HG02938 (cell line): ENCODE data around the gene FGGY.
"Not testable (repeated sequence)": the region's sequence is repeated elsewhere in the genome, so short reads cannot be mapped to it uniquely, and the experiment has no call there.

ENCODE experiments used
- ATAC-seq: cut with Tn5 transposase; IDR thresholded peaks from one replicate; pipeline ENCODE4 v1.9.1; 2021; ENCODE audit warnings: mild to moderate bottlenecking, moderate library complexity; ENCODE audit not compliant: unreplicated experiment

Gene FGGY

DNA sequence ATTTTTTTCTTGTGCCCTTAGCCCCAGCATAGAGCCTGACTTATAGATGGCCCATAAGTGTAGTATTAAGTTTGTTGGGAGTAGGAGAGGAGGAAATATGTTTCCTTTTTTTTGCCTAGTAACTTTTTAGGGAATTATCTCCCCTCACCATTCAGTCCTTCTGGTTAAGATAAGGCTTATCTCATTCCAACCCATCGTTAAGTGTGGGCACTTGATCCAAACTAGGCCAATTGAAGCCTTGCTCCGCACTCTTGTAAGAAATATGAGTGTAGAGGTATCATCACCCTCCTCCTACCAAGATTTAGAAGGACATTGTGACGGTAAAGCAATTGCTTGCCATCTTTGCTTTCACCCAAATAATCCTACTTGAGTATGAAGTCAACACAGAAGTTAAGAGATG is 8.8 kb upstream of the FGGY start:
- ATAC-seq, result no peak

DNA sequence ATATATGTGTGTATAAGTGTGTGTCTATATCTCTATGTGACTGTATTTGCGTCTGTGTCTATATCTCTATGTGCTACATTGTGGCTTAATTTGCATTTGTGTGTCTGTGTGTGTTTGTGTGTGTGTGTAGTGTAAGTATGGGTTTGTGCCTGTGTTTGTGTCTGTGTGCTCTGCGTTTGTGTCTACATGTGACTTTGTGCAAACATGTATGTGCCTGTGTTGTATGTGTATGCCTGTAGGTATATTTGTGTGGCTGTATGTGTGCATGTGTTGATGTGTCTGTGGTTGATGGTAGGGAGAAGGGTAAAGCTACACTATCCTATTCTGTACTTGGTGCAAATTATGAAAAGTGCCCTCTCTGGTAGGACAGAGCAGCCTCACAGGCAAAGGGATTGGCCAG is 7.3 kb upstream of the FGGY start:
- ATAC-seq, result no peak

DNA sequence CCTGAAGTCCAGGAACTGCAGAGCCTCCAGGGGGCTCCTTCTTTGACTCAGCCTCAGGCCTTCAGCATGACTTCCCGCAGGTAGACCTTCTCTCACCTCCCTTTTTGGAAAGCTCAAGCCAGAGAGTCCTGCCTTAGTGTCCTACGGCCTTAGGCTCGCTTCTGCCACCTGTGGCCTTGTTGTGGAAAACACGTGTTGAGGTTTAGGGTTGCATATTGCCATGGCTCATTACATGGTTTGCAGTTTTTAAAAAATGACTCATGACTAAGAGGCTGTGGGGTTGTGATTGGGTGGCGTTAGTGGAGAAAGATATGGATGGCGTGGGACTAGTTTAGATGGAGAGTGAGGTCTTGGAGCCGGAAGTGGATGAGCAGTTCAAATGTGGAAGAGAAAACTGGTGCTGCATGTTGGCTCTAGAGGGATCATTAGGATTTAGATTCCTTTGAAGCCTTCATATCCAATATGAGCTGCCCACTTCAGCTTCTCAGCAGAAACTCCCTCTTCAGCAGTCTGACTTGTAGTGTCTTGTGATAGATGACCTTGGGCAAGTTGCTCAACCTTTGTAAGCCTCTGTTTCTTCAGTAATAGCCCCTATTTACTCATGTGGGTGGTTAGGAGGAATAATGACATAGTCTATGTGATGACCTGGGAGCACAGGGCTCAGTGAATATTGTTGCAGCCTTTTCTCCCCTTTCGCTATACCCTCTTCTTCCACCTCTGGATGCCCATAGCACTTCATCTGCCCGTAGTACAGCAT is 6.5 kb upstream of the FGGY start:
- peak; percentile 78 for ATAC-seq

DNA sequence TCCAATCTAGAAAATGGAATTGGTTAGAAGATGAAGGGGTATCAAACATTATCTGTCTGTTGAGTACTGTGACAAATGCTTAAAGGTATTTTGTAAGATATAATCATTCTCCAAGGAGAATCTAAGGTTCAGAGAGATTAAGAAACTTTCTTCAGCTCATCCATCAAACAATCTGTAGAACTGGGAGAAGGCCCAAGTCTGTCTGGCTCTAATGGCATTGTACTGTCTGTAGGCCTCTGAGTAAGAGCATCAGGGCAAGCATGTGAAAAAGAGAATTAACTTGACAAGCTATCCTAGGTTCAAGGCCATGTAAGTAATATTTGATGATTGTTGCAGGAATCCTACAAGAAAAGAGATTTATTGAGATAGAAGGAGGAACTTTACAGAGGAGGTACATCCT is 5.3 kb upstream of the FGGY start:
- ATAC-seq, result no peak

DNA sequence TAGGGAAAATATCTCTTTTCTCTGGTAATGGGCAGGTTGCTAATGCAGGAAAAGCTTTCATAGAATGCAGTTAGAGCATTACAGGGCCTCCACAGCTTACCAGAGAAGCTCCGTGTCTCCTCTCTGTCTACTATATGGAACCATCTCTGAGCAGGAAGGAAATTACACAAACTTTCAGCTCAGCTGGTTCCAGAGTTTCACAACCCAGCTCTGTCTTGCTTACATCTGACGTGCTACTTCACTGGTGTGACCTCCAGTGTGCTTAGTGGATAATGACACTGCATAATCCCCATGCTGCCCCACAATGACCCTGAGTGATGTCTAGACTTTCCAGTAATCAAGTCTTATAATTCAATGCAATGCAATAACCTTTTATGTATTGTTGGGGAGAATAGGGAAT is 4.3 kb upstream of the FGGY start:
- no peak for ATAC-seq

GRCh38 chr1:59293206-59293605 is 3.7 kb upstream of the FGGY start:
- ATAC-seq, result no peak

GRCh38 chr1:59293849-59294248 is 3.0 kb upstream of the FGGY start:
- no peak for ATAC-seq

GRCh38 chr1:59294423-59294822 is 2.5 kb upstream of the FGGY start:
- no peak for ATAC-seq

DNA sequence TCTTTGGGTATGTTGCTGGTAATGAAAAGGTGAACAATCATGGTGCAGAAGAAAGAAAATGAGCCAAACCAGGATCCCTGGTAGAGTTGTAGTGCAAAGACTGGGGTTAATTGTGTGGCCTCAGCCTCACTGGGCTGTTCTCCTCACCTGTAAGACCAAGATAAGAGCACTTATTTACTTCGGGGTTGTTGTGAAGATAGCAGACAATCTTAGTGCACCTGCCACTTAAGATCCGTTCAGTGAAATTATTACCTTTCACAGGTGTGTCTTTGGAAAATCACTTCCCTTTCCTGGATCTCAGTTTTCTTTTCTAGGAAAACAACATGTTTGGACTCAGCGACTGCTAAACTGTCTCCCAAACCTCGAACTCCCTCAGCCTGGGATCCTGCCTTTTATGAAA is 1.3 kb upstream of the FGGY start:
- ATAC-seq, result no peak

- ATAC-seq, result no peak
These were observed 1.2 kb downstream of the FGGY start for GRCh38 chr1:59298026-59298583.

DNA sequence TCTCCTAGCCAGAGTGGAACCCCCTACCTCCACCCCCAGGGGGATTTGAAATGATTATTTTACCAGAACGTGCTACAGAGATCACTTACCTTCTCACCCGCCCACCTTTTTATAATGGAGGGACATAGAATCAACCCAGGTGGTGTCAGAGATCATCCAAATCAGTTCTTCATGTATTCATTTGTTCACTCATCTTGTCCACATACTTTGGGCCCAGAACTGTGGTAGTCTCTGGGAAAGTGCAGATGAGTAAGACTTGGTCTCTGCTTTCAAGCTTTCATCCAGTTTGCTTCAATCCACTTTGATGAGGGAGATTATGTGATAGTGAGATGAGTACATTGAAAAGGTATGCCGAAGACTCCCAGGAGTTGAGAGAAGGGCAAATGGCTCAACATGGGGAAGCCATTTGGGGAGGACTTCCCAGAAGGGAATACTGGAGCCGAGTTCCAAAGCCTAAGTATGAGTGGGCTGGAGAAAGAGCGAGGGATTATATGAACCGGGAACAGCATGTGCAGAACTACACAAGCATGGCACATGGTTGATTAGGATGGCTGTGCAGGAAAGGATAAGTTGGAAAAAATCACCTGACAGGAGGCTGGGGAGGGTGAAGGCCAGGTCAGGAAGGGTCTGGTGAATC is 1.9 kb downstream of the FGGY start:
- ATAC-seq, result no peak

- ATAC-seq, result not testable (repeated sequence)
These were observed 2.8 kb downstream of the FGGY start for GRCh38 chr1:59299670-59300069.

- ATAC-seq, result no peak
These were observed 5.4 kb downstream of the FGGY start for GRCh38 chr1:59302297-59302696.

DNA sequence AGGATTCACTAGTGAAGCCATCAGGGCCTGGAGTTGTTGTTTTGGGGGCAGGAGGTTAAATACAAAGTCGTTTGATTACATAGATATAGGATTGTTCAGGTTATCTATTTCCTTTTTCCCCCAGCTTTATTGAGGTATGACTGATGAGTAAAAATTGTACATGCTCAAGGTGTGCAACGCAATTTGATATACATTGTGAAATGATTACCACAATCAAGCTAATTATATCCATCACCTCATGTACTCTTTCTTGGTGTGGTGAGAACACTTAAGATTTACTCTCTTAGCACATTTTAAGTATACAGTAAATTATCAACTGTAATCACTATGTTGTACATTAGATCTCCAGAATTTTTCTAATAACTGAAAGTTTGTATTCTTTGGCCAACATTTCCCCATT is 6.0 kb downstream of the FGGY start:
- no peak for ATAC-seq

- no peak for ATAC-seq
These were observed 8.3 kb downstream of the FGGY start for GRCh38 chr1:59305188-59305587.

- no peak for ATAC-seq
These were observed 10.7 kb downstream of the FGGY start for GRCh38 chr1:59307591-59307990.

- ATAC-seq, result no peak
These were observed 11.9 kb downstream of the FGGY start for GRCh38 chr1:59308839-59309238.

GRCh38 chr1:59309392-59309791 is 12.5 kb downstream of the FGGY start:
- ATAC-seq, result no peak

GRCh38 chr1:59309795-59310548 is 13.1 kb downstream of the FGGY start:
- ATAC-seq, result no peak

DNA sequence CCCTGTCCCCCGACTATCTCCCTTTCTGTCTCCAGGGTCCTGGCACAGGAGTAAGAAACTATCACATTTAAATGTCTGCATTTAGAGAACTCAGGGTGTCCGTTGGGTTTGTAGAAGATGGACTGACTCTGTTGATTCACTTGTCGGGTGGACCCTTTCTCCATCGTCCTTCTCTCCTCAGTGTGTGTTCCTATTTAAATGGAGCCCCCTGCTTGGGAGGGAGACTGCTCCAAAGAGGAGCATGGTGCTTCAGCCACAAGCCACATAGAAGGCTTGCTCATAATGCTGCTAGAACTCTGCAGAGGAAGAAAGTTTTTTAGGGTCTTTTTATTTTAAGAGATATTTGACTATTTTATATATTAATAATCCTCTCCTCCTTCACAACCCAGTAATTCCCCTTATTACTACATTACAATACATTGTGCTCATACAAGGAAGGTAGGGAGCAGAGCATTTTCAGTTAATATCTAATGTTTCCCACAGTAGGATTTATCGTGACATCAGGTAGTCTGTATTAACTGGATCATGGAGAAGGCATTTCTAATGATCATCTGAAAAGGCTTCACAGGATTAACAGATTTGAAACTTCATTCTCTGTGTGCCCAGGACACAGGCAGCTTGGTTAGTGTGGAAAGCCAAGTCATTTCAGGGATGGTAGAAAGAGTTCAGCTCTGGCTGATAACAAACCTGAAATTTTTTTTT is 13.8 kb downstream of the FGGY start:
- ATAC-seq, result no peak
